Lung (tissue), 12 donors: ENCODE data around the gene CHPF2. TPM values are rescaled to one million over a fixed set of nuclear protein-coding genes. Genes with fewer than 3 reads are reported as not detected.

ENCODE experiments used
- ATAC-seq: fragments of 200-7000 bp; cut with Tn5 transposase; one replicate; pipeline ENCODE4 v1.9.1; 2020; ENCODE audit warnings: moderate number of reproducible peaks; ENCODE audit not compliant: insufficient read depth, low FRiP score
- DNase-seq, 3 donors: peaks; one replicate each; pipeline ENCODE4 v3.0.0-alpha.2; 2013 to 2017
- H3K27ac ChIP-seq, 2 donors: one replicate each; pipeline ENCODE4 v1.5.1; 2013; ENCODE audit warnings: mild to moderate bottlenecking in 2 of 2, moderate library complexity in 2 of 2, control low read depth in 1 of 2, inconsistent platforms in 1 of 2, low read depth in 1 of 2, low read length in 1 of 2
- H3K27me3 ChIP-seq, 3 donors: one replicate each; pipeline ENCODE4 v1.5.1; 2013; ENCODE audit warnings: low read length in 2 of 3; ENCODE audit not compliant: control insufficient read depth in 3 of 3, insufficient read depth in 3 of 3
- H3K36me3 ChIP-seq, 4 donors: one replicate each; pipeline ENCODE4 v1.5.1; 2013; ENCODE audit warnings: low read length in 4 of 4, mild to moderate bottlenecking in 1 of 4, moderate library complexity in 1 of 4; ENCODE audit not compliant: control insufficient read depth in 4 of 4, insufficient read depth in 4 of 4
- H3K4me1 ChIP-seq, 5 donors: one replicate each; pipeline ENCODE4 v1.5.1; 2013; ENCODE audit warnings: low read length in 5 of 5, mild to moderate bottlenecking in 2 of 5, moderate library complexity in 1 of 5; ENCODE audit not compliant: control insufficient read depth in 5 of 5, insufficient read depth in 5 of 5
- H3K4me3 ChIP-seq: one replicate; pipeline ENCODE4 v1.5.1; 2013; ENCODE audit warnings: mild to moderate bottlenecking, control low read depth, moderate library complexity
- H3K9ac ChIP-seq, 2 donors: one replicate each; pipeline ENCODE4 v1.5.1; 2013; ENCODE audit warnings: low read length in 2 of 2, control low read depth in 1 of 2; ENCODE audit not compliant: insufficient read depth in 1 of 2
- H3K9me3 ChIP-seq, 4 donors: one replicate each; pipeline ENCODE4 v1.5.1; 2013; ENCODE audit warnings: low read length in 3 of 4, mild to moderate bottlenecking in 1 of 4, moderate library complexity in 1 of 4; ENCODE audit not compliant: control insufficient read depth in 4 of 4, insufficient read depth in 3 of 4
- WGBS, 2 donors: extraction: QIAGEN DNeasy Blood & Tissue Kit; methylation state at CpG; one replicate each; pipeline ENCODE4 v1.1.7; 2013; 5-methylcytosine and 5-hydroxymethylcytosine counted together
- polyA plus RNA-seq, 2 donors: library from polyadenylated mRNA; stranded (reverse); fragments of 200-250 nt; gene quantifications; one replicate each; pipeline ENCODE4 v1.2.1, GENCODE V29; 2013
- total RNA-seq, 2 donors: library from RNA; depleted of rRNA in 1 of 2; stranded (reverse); fragments of >200 nt in 1 of 2; gene quantifications; one replicate each; pipeline ENCODE4 v1.2.1, GENCODE V29; 2014 to 2021
- TF ChIP-seq, protein P1 (sequence below): IDR thresholded peaks from 2 replicates; pipeline ENCODE4 v1.5.1; 2012; ENCODE audit warnings: mild to moderate bottlenecking; ENCODE audit errors: control extremely low read depth, extremely low read depth
- donor health status: control.
- donor health status: control.
- donor health status: Bipolar disorder and iron deficiency.
- donor health status: healthy.
- donor health status: DM: yes; HTN: yes; CAD: no.

The CHPF2 gene
- total and polyA plus RNA-seq, 4 donors, result 23.3 to 54.0 (median 35.0) TPM

DNA sequence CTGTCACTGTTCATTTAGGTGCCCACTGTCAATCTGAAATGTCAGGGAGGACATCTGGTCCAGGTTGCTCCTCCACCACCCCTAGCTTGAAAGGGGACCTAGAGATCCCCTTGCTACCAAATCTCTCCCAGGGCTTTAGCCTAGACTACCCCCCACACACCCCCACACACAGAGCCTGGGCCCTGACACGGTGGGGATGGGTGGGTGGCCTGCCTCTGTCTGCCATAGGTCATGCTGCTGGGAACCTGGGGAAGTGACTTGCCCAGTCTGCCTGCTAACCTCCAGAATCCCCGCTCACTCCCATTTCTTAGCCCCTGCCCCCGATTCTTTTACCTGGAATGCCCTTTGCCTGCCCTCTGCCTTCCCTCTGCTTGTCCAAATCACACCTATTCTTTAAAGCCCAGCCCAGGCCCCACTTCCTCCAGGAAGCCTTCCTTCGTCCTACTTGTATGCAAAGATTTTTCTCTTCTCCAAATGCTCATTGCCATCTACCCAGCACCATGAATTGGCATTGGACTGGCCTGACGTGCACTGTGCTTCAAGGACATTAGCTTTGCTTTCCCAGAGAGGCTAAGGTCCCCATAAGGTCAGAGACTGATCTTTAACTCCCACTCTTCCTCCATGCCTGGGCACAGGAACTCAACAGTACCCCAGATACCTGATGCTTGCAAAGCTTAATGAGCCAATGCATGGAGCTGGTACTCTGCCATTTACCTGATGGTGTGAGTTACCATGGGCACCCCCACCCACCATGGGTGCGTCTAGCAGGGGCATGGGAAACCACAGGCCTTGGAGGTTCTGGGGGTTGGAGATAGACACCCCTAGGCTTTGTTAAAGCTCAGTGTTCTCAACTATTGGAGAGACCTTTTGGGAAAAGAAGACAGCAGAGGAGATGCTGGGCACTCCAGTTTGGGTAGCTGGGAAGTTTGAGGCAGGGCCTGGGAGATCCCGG is 18.2 kb downstream of the CHPF2 start:
- TF ChIP-seq, protein P1, sequence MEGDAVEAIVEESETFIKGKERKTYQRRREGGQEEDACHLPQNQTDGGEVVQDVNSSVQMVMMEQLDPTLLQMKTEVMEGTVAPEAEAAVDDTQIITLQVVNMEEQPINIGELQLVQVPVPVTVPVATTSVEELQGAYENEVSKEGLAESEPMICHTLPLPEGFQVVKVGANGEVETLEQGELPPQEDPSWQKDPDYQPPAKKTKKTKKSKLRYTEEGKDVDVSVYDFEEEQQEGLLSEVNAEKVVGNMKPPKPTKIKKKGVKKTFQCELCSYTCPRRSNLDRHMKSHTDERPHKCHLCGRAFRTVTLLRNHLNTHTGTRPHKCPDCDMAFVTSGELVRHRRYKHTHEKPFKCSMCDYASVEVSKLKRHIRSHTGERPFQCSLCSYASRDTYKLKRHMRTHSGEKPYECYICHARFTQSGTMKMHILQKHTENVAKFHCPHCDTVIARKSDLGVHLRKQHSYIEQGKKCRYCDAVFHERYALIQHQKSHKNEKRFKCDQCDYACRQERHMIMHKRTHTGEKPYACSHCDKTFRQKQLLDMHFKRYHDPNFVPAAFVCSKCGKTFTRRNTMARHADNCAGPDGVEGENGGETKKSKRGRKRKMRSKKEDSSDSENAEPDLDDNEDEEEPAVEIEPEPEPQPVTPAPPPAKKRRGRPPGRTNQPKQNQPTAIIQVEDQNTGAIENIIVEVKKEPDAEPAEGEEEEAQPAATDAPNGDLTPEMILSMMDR, result no peak
- Histone ChIP-seq H3K9me3 (no peaks in the 10 kb centered on the region), H3K36me3 (no peaks in the 10 kb centered on the region), H3K27ac (peak overlapping the region; percentile 84 to 97), H3K4me3 (no peak overlapping the region), H3K9ac (peak overlapping the region in 1 of 2 donors; percentile 50), H3K4me1 (peaks cover 0 to 64% (median 18%) of the 10 kb centered on the region in 5 donors), H3K27me3 (no peaks in the 10 kb centered on the region)
- ATAC-seq, result no peak
- 63 to 68% methylated on average over 7 of the region's 7 CpGs for WGBS, 2 donors
- DNase-seq, result no peak

DNA sequence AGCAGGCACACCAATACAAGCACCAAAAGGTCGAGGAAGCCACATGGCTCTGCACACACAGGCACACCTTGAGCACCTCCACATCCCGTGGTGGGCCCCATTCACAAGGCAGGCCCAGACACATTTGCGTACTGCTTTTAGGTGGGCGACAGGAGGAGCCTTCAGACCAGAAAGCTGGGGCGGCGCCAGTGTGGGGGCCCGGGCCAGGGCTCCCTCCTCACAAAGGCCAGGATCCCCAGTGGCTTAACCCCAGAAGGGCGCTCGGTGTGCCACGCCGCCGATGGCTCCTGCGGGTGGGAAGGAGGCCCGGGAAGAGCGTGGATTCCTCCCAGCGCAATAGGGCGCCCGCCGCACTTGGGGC is 19.0 kb downstream of the CHPF2 start:
- H3K27me3 ChIP-seq, result no peaks in the 10 kb centered on the region
- TF ChIP-seq, protein P1, result no peak
- peaks cover 0 to 57% (median 18%) of the 10 kb centered on the region in 5 donors for H3K4me1 ChIP-seq
- H3K9me3 ChIP-seq, result no peaks in the 10 kb centered on the region
- peak overlapping the region in 1 of 2 donors; percentile 50 for H3K9ac ChIP-seq
- DNase-seq, result peak in 1 of 3 donors; percentile 66
- no peak for ATAC-seq
- H3K4me3 ChIP-seq, result peak overlapping the region; percentile 47
- no peaks in the 10 kb centered on the region for H3K36me3 ChIP-seq
- H3K27ac ChIP-seq, result peak overlapping the region; percentile 76 to 97
- WGBS, 2 donors, result 8 to 23% methylated on average over 7 to 19 of the region's 19 CpGs

DNA sequence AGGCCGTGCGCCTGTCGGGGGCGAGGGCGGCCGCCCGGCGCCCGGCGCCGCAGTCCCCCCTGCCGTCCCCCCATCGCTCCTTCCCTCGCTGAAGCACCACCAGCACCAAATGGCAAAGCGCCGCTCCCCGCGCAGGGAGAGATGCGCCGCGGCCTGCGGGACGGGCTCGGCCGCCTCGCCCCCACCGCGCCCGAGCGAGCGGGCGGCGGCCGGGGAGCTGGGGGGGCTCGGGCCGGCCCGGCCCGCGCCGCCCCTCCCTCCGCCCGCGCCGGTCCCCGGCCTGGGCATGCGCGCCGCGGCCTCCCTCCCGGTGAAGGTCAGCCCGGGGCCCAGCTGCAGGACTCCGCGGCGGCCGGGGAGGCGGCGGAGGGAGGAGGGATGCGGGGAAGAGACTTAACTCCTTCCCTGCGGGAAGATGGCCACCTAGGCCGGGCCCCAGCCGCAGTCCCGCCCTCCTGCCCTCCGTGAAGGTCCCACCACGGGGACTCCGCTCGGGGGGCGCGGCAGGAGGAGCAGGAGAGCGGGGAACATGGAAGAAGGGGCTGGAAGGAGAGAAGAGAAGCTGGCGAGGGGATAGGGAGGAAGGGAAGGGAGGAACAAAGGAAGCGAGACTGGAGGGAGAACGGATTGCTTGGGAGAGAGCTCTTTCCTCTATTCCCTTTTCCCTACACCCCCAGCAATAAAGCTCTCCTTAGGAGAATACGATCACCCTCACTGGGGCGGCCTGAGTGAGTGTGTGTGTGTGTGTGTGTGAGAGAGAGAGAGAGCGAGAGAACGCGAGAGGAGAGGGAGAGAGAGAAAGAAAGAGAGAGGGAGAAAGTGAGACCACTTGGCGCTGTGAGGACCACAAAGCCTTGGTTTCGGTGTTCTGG is 19.6 kb downstream of the CHPF2 start:
- peak overlapping the region; percentile 77 to 95 for H3K9ac ChIP-seq
- H3K27ac ChIP-seq, result peak overlapping the region; percentile 88 to 97
- peak; percentile 90 to 93 (median 91) for DNase-seq
- ATAC-seq, result peak; percentile 44
- no peaks in the 10 kb centered on the region for H3K36me3 ChIP-seq
- no peaks in the 10 kb centered on the region for H3K27me3 ChIP-seq
- WGBS, 2 donors, result 3 to 5% methylated on average over 48 to 79 of the region's 79 CpGs
- TF ChIP-seq, protein P1, result no peak
- H3K4me1 ChIP-seq, result peaks cover 0 to 50% (median 16%) of the 10 kb centered on the region in 5 donors
- no peaks in the 10 kb centered on the region for H3K9me3 ChIP-seq
- peak overlapping the region; percentile 47 for H3K4me3 ChIP-seq
